D721Med (cell line): ENCODE results near the gene WDR3.

Experiments
- DNase-seq: peaks from one replicate; pipeline ENCODE4 v3.0.0; 2011; ENCODE audit warnings: low spot score; ENCODE audit not compliant: insufficient read length
- FAIRE-seq: peaks from 2 replicates; lab custom pipeline; 2011; peaks lifted over from hg19 to GRCh38; lab: Jason Lieb, UNC
- CTCF ChIP-seq: IDR thresholded peaks from 2 replicates; pipeline ENCODE4 v1.5.1; 2012; ENCODE audit warnings: mild to moderate bottlenecking, control low read depth; ENCODE audit not compliant: insufficient read depth; ENCODE audit errors: missing control alignments

WDR3 gene

GRCh38 chr1:117970252-117970651, 40.7 kb downstream of the WDR3 start:
- FAIRE-seq (no peak), DNase-seq (no peak)
- no peak for TF ChIP-seq CTCF

- FAIRE-seq (no peak), DNase-seq (no peak)
- no peak for TF ChIP-seq CTCF
These were observed 42.2 kb downstream of the WDR3 start for GRCh38 chr1:117971777-117972176.

GRCh38 chr1:117976381-117976780, 46.8 kb downstream of the WDR3 start:
- no peak for DNase-seq
- FAIRE-seq: no peak
- TF ChIP-seq CTCF: no peak

GRCh38 chr1:117981455-117982192, 52.1 kb downstream of the WDR3 start:
- FAIRE-seq (no peak), DNase-seq (no peak)
- TF ChIP-seq CTCF: no peak

GRCh38 chr1:117985239-117985638, 55.7 kb downstream of the WDR3 start:
- FAIRE-seq (no peak), DNase-seq (no peak)
- no peak for TF ChIP-seq CTCF

- FAIRE-seq: no peak
- no peak for TF ChIP-seq CTCF
- no peak for DNase-seq
These were observed 56.4 kb downstream of the WDR3 start for GRCh38 chr1:117985973-117986372.

GRCh38 chr1:118004312-118004711, 74.8 kb downstream of the WDR3 start:
- DNase-seq (no peak), FAIRE-seq (no peak)
- TF ChIP-seq CTCF: no peak
